ENCODE data around the gene DDX20. TPM values are rescaled to one million over a fixed set of nuclear protein-coding genes. Genes with fewer than 3 reads are reported as not detected.
A peak's percentile ranks its signal among the peaks of the same experiment; 100 is the strongest.
"Not testable (repeated sequence)": the region's sequence is repeated elsewhere in the genome, so short reads cannot be mapped to it uniquely, and the experiment has no call there.

The DDX20 gene
- total RNA-seq, 1 donor from 2014 or later = 15.4 TPM

GRCh38 chr1:111789666-111790316 is 34.1 kb downstream of the DDX20 start:
- DNase-seq = no peak

DNA sequence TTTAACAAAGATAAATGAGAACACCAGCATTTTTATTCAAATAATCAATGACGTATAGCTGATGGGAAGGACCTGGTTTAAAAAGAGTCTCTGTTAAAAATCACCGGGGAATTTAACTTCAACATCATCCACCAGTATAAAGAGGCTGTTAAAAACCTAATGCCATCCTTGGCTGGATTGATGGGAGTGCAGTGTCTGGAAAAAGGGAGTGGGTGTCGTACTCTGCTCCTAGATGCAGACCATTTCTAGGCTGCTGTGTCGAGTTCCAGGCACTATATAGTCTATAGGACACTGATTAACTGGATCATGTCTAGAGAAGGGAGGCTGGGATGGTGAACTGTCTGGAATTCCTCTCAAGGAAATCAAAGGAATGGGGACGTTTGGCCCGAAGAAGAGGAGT is 36.1 kb downstream of the DDX20 start:
- no peak for DNase-seq

DNA sequence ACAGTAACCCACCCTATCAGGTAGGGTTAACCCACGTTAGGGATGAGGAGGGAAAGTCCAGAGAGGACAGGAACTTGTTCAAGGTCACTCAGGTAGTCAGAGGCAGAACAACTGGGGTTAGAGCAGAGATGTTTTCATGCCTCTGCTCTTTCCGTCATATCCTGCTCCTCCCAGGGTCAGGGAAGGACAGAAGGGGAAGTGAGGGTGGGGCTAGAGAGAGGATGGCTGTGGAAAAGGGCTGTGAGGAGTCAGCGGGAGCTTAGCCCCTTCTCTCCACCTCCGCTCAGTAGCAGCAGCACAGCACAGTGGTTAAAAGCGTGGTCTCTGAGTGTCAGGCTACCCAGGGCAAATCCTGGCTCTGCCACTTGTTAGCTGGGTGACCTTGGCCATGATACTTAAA is 36.5 kb downstream of the DDX20 start:
- no peak for DNase-seq

GRCh38 chr1:111793923-111794322 is 38.2 kb downstream of the DDX20 start:
- DNase-seq = no peak

DNA sequence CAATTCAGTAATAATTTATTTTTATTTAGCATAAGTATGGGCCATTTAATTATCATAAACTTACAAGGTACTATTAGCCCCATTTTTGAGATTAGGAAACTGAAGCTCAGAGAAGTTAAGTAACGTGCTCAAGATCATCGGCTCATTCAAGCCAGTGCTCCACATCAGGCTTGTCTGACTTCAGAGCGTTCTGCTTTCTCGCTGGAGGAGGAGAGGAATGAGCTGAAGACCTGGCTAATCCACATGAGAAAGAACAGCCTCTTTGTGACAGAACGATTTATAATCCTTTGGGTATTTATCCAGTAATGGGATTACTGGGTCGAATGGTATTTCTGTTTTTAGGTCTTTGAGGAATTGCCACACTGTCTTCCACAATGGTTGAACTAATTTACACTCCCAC is 39.7 kb downstream of the DDX20 start:
- DNase-seq = no peak

DNA sequence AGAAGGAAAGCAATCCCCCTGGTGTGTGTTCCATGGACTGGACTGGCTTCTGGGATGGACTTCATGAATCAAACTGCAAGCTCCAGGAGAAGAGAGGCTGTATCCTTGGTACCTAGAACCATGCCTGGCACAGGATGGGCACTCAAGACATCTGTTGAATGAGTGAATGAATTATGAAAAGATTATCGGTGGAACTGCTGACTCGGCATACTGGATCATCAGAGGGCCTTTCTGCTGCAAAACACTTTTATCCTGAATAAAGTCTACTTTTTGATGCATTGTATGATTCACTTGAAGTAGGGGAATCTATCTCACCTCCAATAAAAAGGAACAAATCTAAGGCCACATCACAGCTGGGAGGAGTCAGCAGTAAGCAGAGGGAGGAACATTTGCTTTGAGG is 42.9 kb downstream of the DDX20 start:
- no peak for DNase-seq

- DNase-seq = not testable (repeated sequence)
These were observed 44.0 kb downstream of the DDX20 start for GRCh38 chr1:111799722-111800121.

DNA sequence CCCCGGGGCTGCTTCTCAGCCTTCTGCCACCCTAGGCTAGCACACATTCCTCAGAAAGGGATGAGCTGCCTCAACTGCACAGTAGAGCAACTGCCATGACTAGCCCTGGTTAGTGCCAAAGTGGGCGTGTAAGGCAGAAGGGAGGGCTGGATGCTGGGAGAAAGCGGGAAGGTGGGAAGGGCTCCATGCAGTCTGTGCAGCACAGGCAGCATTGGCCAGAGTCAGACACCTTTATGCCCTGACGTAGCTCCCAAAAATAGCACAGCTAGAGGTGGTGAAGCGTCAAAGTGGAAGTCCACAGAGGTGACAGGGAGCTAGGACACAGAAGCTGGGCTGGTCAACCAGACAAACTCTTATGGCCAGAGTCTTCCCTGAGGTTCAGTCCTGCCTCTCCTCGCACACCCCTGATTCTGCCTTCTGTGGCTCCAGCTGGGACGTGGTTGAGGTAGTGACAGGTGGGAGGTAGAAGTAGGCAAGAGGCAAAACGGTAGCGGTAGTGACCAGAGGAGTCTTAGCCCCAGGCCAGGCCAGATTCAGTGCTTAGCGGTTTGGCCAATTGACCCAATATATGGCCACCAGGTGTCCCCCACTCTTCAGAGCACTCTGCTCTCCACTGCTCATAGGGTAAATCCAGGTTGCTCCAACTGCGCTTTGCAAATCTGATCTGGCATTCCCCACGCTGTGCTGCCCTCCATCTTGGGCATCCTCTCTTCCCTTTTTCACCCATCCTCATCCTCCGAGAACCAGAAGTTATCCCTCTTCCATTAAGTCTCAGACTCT is 45.6 kb downstream of the DDX20 start:
- DNase-seq = no peak

DNA sequence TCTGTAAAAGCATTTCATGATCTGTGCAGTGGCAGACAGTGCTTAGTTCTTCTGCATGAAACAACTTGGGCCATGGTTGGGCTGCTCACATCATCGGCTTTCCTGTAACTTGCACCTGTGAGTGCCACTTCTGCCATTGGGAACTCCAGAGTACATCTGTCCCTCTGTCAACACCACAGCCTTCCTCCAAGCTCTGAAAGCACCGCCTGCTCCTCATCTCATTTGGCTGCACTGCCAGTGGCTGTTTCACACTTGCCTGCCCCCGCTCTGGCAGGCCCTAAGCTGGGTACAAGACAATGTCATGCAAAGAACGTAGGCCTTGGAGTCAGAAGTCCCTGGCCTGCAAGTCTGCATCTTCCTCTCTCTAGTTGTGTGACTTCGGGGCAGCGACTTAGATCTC is 46.4 kb downstream of the DDX20 start:
- DNase-seq = peak; percentile 36

- no peak for DNase-seq
These were observed 47.3 kb downstream of the DDX20 start for GRCh38 chr1:111802984-111803383.

DNA sequence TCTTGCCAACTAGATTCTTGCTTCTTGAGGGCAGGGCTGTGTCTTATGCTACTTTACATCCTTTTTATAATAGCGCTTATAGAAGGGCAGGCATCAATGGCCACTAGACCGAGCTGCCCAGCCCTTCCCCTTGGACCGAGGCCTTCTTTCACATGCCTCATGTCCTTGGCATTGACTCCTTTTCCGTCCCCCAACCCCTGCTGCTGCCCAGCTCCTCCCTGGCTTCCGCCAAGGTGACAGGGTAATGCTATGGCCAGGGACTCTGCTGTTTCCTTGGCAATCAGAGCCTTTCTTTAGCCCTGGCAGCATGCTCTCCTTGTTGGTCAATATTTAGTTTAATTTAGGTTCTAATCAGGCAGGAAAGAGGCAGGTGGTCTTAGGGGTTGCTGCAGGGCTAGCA is 48.2 kb downstream of the DDX20 start:
- no peak for DNase-seq

- DNase-seq = no peak
These were observed 49.1 kb downstream of the DDX20 start for GRCh38 chr1:111804776-111805175.

- DNase-seq = no peak
These were observed 49.5 kb downstream of the DDX20 start for GRCh38 chr1:111805251-111805650.

GRCh38 chr1:111811891-111812290 is 56.2 kb downstream of the DDX20 start:
- no peak for DNase-seq

- no peak for DNase-seq
These were observed 56.6 kb downstream of the DDX20 start for GRCh38 chr1:111812306-111812705.

- no peak for DNase-seq
These were observed 58.0 kb downstream of the DDX20 start for GRCh38 chr1:111813440-111814304.

DNA sequence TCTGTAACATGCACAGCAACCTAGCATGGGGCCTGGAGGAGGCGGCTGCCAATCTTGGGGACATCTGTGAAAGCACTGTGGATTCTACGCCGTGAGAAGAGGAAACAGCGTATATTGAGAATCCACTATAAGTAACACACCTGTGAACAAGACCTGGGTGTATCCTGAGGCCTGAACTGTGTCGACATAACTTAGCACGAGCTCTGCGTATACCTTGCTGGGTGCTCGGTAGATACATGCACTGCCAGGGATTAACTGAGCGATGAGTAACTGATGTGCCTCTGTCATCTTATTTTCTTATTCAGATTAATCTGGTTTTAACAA is 58.6 kb downstream of the DDX20 start:
- DNase-seq = no peak

GRCh38 chr1:111814642-111815041 is 58.9 kb downstream of the DDX20 start:
- no peak for DNase-seq

Small RNAs within 50 kb of the gene (small RNA-seq; reads per million reads assigned to genes)
- gene INKA2 (ENCODE audit: low replicate concordance) = 0.23 reads per million, percentile 35 among the genes with 10 or more reads in this experiment

Other genes with a start within 250 kb of the DDX20 start
- gene RAP1A, start 136.1 kb upstream of the DDX20 start, total RNA-seq = 43.0 TPM
- 17.7 TPM for gene INKA2, start 16.5 kb upstream of the DDX20 start, total RNA-seq
- 2.6 TPM for gene KCND3, start 233.8 kb downstream of the DDX20 start, total RNA-seq